DND-41 (cell line): Measurements from ENCODE around the gene CTIF.

ENCODE experiments used
- EZH2 ChIP-seq: IDR thresholded peaks from 3 replicates; pipeline ENCODE4 v1.6.1; 2012; ENCODE audit warnings: borderline replicate concordance, low read depth, mild to moderate bottlenecking, moderate library complexity, low read length, inconsistent platforms; ENCODE audit not compliant: severe bottlenecking
- TF ChIP-seq, protein P1 (sequence below): IDR thresholded peaks from 2 replicates; pipeline ENCODE4 v1.5.1; 2012; ENCODE audit warnings: borderline replicate concordance, low read length, moderate library complexity, mild to moderate bottlenecking; ENCODE audit not compliant: poor library complexity, severe bottlenecking; ENCODE audit errors: extremely low read depth

DNA sequence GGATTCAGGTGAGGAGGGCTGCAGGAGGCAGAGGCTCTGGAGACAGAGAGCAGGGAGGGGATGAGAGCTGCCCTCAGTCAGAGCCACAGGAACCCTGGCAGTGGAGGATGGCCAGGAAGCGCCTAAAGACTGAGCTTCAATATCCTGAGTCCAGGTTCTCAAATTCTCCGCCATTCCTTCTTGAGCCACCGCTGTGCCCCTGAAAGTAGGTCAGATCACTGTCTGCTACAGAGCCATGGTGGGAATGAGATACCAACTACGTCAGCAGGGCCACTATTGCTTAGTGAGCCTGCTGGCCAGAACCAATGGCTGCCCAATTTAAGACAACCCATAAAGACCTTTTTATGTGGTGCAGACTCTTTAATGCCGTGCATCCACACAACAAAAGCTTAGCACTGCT lies 155.5 kb downstream of the CTIF start:
- TF ChIP-seq, protein P1, sequence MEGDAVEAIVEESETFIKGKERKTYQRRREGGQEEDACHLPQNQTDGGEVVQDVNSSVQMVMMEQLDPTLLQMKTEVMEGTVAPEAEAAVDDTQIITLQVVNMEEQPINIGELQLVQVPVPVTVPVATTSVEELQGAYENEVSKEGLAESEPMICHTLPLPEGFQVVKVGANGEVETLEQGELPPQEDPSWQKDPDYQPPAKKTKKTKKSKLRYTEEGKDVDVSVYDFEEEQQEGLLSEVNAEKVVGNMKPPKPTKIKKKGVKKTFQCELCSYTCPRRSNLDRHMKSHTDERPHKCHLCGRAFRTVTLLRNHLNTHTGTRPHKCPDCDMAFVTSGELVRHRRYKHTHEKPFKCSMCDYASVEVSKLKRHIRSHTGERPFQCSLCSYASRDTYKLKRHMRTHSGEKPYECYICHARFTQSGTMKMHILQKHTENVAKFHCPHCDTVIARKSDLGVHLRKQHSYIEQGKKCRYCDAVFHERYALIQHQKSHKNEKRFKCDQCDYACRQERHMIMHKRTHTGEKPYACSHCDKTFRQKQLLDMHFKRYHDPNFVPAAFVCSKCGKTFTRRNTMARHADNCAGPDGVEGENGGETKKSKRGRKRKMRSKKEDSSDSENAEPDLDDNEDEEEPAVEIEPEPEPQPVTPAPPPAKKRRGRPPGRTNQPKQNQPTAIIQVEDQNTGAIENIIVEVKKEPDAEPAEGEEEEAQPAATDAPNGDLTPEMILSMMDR: no peak
- no peak for TF ChIP-seq EZH2
